GM12878 (cell line): Measurements from ENCODE around the gene NAALADL2.

Experiments used
- EGR1 ChIP-seq, 2 experiments: IDR thresholded peaks; 1 replicate in 1 of 2; 2 replicates in 1 of 2; pipeline ENCODE4 v1.6.1; 2011 to 2012; ENCODE audit warnings: low read depth in 2 of 2, low read length in 2 of 2, borderline replicate concordance in 1 of 2, mild to moderate bottlenecking in 1 of 2, moderate library complexity in 1 of 2
- EZH2 ChIP-seq: IDR thresholded peaks from 2 replicates; pipeline ENCODE4 v1.6.1; 2012; ENCODE audit warnings: low read depth, mild to moderate bottlenecking, control low read depth, inconsistent platforms, low read length, borderline replicate concordance; ENCODE audit not compliant: control insufficient read depth
- POLR2A ChIP-seq: IDR thresholded peaks from 2 replicates; pipeline ENCODE4 v1.6.1; 2011; ENCODE audit warnings: low read depth, mild to moderate bottlenecking, low read length

DNA sequence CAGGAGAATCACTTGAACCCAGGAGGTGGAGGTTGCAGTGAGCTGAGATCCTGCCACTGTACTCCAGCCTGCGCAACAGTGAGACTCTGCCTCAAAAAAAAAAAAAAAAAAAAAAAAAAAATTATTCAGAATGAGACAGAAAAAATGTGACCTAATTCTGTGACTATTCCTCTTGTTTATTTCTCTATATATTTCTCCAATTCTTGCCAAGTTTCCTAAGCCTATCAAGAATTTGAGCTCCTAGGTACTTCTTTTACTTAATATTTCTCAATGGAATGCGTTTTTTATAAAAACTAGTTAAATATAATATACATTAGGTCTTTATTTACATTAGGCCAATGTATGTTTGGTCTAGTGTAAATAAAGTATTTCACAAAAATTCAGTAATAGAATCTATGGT, 86.8 kb downstream of the NAALADL2 start:
- TF ChIP-seq EZH2, result no peak
- no peak for TF ChIP-seq EGR1 (IDR thresholded peaks at IDR 0.05; ENCODE audit: borderline replicate concordance in 1 of 2, low read depth in 2 of 2, low read length in 2 of 2)
- no peak for TF ChIP-seq POLR2A
